ENCODE data around the gene IL17REL. TPM values are rescaled to one million over a fixed set of nuclear protein-coding genes. Genes with fewer than 3 reads are reported as not detected.

IL17REL gene
- total RNA-seq, 1 experiment from 2014 or later = not detected

- peak; percentile 57 for DNase-seq (ENCODE audit: low spot score)
Observed at GRCh38 chr22:49945042-49945794, 67.3 kb downstream of the IL17REL start.

Other genes with a start within 250 kb of the IL17REL start
- gene BRD1, start 184.9 kb downstream of the IL17REL start, total RNA-seq (2014; rRNA removed; shearing (Covaris generic)) = 8.0 and 11.1 TPM in 2 replicates
- 7.8 and 8.1 TPM in 2 replicates for gene ZBED4, start 158.9 kb downstream of the IL17REL start, total RNA-seq (2014; rRNA removed; shearing (Covaris generic))
- gene ALG12, start 94.3 kb downstream of the IL17REL start, total RNA-seq (2014; rRNA removed; shearing (Covaris generic)) = 8.8 and 10.4 TPM in 2 replicates
- 41.9 and 48.3 TPM in 2 replicates for gene CRELD2, start 94.1 kb downstream of the IL17REL start, total RNA-seq (2014; rRNA removed; shearing (Covaris generic))
- 41.7 and 48.7 TPM in 2 replicates for gene PIM3, start 52.0 kb downstream of the IL17REL start, total RNA-seq (2014; rRNA removed; shearing (Covaris generic))
- not detected in 2 replicates for gene TTLL8, start 45.5 kb upstream of the IL17REL start, total RNA-seq (2014; rRNA removed; shearing (Covaris generic))
- 0.02 and 0.10 TPM in 2 replicates for gene MLC1, start 72.7 kb upstream of the IL17REL start, total RNA-seq (2014; rRNA removed; shearing (Covaris generic))
- gene MOV10L1, start 77.2 kb upstream of the IL17REL start, total RNA-seq (2014; rRNA removed; shearing (Covaris generic)) = 2.0 and 3.0 TPM in 2 replicates
- 1.4 and 1.5 TPM in 2 replicates for gene PANX2, start 158.0 kb upstream of the IL17REL start, total RNA-seq (2014; rRNA removed; shearing (Covaris generic))
- gene TRABD, start 173.1 kb upstream of the IL17REL start, total RNA-seq (2014; rRNA removed; shearing (Covaris generic)) = 18.9 and 19.2 TPM in 2 replicates
- gene SELENOO, start 188.2 kb upstream of the IL17REL start, total RNA-seq (2014; rRNA removed; shearing (Covaris generic)) = 8.0 and 9.5 TPM in 2 replicates
- 8.9 and 10.6 TPM in 2 replicates for gene TUBGCP6, start 232.3 kb upstream of the IL17REL start, total RNA-seq (2014; rRNA removed; shearing (Covaris generic))
- 11.4 and 12.6 TPM in 2 replicates for gene HDAC10, start 238.5 kb upstream of the IL17REL start, total RNA-seq (2014; rRNA removed; shearing (Covaris generic))
- 31.4 and 32.2 TPM in 2 replicates for gene MAPK12, start 248.9 kb upstream of the IL17REL start, total RNA-seq (2014; rRNA removed; shearing (Covaris generic))

All from A172 (cell line).